Esophagus (tissue), 2 donors: ENCODE results near the gene ZACN. TPM values are rescaled to one million over a fixed set of nuclear protein-coding genes. Genes with fewer than 3 reads are reported as not detected.

ENCODE experiments used
- H3K27ac ChIP-seq, 2 donors: one replicate each; pipeline ENCODE4 v1.5.1; 2013; ENCODE audit warnings: low read depth in 2 of 2, mild to moderate bottlenecking in 2 of 2, inconsistent platforms in 1 of 2, low read length in 1 of 2, moderate library complexity in 1 of 2
- H3K27me3 ChIP-seq, 2 donors: one replicate each; pipeline ENCODE4 v1.6.1; 2013; ENCODE audit warnings: low read length in 2 of 2, control low read depth in 1 of 2, mild to moderate bottlenecking in 1 of 2; ENCODE audit not compliant: insufficient read depth in 2 of 2, control insufficient read depth in 1 of 2
- H3K36me3 ChIP-seq, 2 donors: one replicate each; pipeline ENCODE4 v1.6.1; 2013; ENCODE audit warnings: low read length in 1 of 2; ENCODE audit not compliant: control insufficient read depth in 2 of 2, insufficient read depth in 2 of 2
- H3K4me1 ChIP-seq, 2 donors: one replicate each; pipeline ENCODE4 v1.6.1; 2013; ENCODE audit warnings: low read length in 1 of 2; ENCODE audit not compliant: control insufficient read depth in 2 of 2, insufficient read depth in 2 of 2
- H3K4me3 ChIP-seq, 2 donors: one replicate each; pipeline ENCODE4 v1.5.1; 2013; ENCODE audit warnings: low read length in 2 of 2, mild to moderate bottlenecking in 2 of 2, low read depth in 1 of 2, moderate library complexity in 1 of 2
- H3K9me3 ChIP-seq, 2 donors: one replicate each; pipeline ENCODE4 v1.6.1; 2013; ENCODE audit warnings: mild to moderate bottlenecking in 2 of 2, low read depth in 1 of 2, low read length in 1 of 2, moderate library complexity in 1 of 2; ENCODE audit not compliant: control insufficient read depth in 2 of 2, insufficient read depth in 1 of 2
- WGBS, 2 donors: extraction: QIAGEN DNeasy Blood & Tissue Kit; methylation state at CpG; one replicate each; pipeline ENCODE4 v1.1.7; 2013; 5-methylcytosine and 5-hydroxymethylcytosine counted together
- polyA plus RNA-seq, 2 donors: library from polyadenylated mRNA; stranded (reverse); fragments of 200-250 nt; gene quantifications; one replicate each; pipeline ENCODE4 v1.2.3, GENCODE V29; 2013
- donor health status: healthy with polysubstance abuse.
- donor health status: Bipolar disorder and iron deficiency.

ZACN gene
- polyA plus RNA-seq, 2 donors, result 1.2 to 2.3 TPM

DNA sequence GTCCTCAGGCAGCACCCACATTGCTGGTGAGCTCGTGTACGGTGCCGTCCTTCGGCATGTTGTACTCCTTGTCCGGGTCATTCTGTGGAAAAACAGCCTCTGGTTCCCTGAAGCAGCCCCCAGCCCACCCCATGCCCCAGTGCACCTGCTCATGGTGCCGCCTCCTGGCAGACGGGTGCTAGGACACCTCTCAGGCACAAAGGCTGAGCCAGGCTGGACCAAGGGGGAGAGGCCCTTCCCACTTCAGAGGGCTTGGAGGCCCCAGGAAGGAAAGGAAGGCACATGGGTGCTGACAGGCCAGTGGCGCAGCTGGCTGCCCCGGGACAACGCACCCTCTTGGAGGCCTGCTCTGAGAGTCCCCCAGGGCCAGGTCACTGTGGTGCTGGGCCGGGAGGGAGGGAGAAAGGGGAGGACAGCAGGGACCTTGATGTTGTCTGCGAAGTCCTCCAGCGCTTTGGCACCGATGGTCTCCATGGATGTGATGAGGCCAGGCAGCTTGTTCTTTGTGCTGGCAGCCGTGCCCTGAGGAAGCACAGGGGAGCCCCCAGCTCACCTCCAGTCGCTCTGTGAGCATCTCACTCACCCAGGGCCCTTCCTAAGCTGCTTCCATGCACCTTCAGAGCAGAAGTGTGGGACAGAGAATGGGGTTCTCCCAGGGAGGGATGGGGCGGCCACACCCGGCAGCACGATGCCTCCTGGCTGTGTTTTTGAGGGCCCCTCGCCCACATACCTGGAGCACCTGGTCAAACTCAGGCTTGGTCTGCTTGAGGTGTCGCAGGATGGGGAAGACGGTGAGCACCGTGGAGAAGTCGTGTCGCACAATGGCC, 9.3 kb downstream of the ZACN start:
- H3K9me3 ChIP-seq, result no peaks in the 10 kb centered on the region

DNA sequence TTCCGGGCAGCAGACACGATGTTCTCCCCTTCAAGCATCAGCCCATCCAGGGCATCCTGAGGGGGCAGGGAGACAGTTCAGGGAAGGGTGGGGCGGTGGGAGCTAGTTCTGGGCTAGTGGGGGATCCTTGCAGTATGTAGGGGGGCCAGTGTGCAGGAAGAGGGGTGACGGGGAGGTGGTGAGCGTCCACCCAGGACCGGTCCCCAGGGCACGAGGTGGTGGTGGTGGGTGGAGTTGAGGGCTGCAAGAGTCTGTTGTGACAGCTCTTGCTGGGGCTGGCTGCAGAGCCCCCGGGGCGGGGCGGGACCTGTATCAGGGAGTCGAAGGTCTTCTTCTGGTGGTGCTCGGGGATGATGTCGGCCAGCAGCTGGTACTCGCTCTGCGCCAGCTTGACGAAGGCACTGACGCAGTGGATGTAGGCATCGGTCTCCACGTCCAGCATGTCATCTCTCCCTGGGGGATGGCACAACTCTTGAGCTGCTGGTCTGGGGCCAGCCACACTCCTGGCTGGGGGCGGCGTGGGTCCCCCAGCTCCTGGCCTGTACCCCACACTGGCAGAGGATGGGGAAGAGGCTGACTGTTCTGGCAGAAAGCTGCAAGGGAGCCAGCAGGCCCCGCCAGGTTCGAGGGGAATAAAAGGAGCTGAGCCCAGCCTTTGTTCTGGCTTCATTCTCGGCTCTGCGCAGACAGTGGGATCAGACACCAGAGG, 10.0 kb downstream of the ZACN start:
- Histone ChIP-seq H3K27me3 (no peaks in the 10 kb centered on the region), H3K4me1 (peaks cover 0 to 4% of the 10 kb centered on the region in 2 donors), H3K9me3 (no peaks in the 10 kb centered on the region), H3K4me3 (no peak overlapping the region), H3K36me3 (peaks cover 49 to 85% of the 10 kb centered on the region in 2 donors), H3K27ac (no peak overlapping the region)
- WGBS, 2 donors, result 93 to 96% methylated on average over 25 of the region's 25 CpGs

More for the DNA sequence above, 9.3 kb downstream of the ZACN start:
- WGBS, 2 donors, result 87 to 94% methylated on average over 25 of the region's 25 CpGs
- Histone ChIP-seq H3K36me3 (peaks cover 44 to 85% of the 10 kb centered on the region in 2 donors), H3K4me3 (no peak overlapping the region), H3K27ac (no peak overlapping the region), H3K27me3 (no peaks in the 10 kb centered on the region), H3K4me1 (peaks cover 0 to 4% of the 10 kb centered on the region in 2 donors)

DNA sequence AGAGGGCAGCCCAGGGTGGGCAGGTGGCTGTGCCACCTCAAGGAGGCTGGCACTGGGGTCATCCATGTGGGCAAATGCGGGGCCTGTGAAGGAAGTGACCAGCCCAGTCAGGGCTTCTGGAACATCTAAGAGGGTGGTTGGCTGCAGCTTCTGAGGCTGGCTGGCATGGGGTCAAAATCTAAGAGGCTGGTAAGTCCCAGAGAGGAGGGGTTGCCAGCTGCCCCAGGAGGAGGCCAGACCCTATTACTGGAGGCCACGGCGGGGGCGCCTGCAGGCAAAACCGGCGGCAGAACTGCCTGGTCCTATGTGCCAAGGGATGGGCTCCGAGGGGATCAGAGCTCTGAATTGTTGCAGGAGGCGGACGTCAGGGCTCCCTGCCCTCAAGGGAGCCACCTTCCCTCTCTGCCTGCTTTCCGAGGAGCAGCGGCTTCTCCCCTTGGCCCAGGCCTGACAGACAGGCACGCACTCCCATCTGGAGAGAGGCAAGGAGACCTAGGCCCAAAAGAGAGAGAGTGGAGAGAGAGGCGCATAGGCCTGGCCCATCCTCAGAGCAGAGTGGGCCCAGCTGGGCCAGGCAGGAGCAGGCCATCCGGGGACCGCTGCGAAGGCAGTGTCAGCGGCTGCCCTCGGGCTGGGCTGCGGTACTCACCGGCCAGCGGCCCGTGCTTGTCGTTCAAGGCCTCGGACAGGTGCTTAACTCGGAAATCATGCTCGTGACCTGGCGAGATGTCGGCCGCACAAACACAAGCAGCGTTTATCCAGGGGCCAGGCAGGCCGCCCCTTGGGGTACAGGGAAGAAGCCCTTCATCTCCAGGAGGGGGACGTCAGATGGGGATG, 10.9 kb downstream of the ZACN start:
- no peak overlapping the region for H3K27ac ChIP-seq
- H3K36me3 ChIP-seq, result peaks cover 46 to 81% of the 10 kb centered on the region in 2 donors
- 88 to 91% methylated on average over 32 of the region's 32 CpGs for WGBS, 2 donors
- peaks cover 0 to 4% of the 10 kb centered on the region in 2 donors for H3K4me1 ChIP-seq
- H3K4me3 ChIP-seq, result no peak overlapping the region
- no peaks in the 10 kb centered on the region for H3K9me3 ChIP-seq
- no peaks in the 10 kb centered on the region for H3K27me3 ChIP-seq

DNA sequence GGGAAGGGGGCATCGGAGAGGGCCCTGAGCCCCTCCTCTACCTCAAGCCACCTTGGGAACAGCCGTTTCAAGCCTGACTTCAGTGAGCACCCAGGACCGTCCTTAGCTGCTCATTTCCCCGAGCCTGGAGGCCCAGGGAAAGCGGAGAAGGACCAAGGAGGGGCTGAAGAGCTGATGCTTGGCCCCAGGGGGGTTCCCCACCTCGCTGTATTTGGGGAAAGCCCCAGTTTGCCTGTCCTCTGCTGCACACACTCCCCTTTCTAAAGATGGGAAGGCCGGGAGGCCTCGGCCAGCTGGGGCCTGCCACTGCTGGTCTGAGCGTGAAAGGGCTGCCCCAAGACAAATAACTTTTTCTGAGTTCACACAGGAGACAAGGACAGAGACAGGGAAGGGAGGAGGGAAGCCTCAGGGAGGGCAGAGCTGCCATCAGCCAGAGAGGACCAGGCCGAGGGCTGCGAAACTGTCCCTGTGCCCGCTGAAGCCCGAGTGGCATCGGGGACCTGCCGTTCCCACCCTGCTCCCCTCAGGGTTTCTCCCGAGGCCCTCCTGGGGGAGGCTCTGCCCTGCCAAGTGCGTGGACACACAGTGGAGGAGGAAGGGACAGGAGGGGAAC, 11.6 kb downstream of the ZACN start:
- Histone ChIP-seq H3K4me1 (no peaks in the 10 kb centered on the region), H3K9me3 (no peaks in the 10 kb centered on the region), H3K36me3 (peaks cover 40 to 75% of the 10 kb centered on the region in 2 donors), H3K27ac (no peak overlapping the region), H3K4me3 (no peak overlapping the region), H3K27me3 (no peaks in the 10 kb centered on the region)
- 62 to 63% methylated on average over 17 of the region's 17 CpGs for WGBS, 2 donors

DNA sequence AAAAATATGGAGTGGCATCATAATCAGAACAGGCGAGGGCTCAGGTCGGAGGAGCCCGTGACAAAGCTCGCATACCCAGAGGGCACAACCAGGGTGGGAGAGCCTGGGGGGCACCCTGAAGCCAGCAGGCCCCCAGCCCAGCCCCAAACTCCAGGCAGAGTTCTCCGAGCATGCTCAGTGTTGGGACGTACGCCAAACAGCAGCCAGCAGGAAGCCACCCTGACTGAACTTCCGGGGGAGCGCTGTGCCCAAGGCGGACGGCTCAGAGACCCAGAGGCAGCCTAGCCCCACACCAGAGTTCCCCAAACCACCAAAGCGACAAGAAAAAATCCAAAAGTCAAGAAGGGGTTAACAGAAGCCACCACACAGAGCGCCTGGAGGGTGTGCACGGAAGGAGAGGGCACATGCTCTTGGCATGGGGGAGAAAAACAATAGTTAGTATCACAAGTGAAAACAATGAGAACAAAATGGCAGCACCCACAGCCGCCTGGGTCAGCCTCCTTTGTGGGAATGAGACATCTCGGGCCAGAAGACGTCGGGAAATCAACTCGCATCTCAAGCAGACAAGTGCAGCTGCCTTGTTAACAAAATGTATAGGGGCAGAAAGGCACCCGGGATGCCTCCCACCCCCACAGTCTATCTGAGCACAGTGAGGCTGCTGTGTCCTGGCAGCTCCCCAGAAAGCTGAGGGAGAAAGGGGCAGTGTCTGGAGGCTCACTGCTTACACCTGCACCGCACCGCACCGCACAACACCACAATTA, 12.7 kb downstream of the ZACN start:
- Histone ChIP-seq H3K27ac (no peak overlapping the region), H3K4me3 (no peak overlapping the region), H3K36me3 (peaks cover 32 to 71% of the 10 kb centered on the region in 2 donors), H3K4me1 (no peaks in the 10 kb centered on the region), H3K9me3 (no peaks in the 10 kb centered on the region), H3K27me3 (no peaks in the 10 kb centered on the region)
- WGBS, 2 donors, result 76 to 82% methylated on average over 23 of the region's 23 CpGs

DNA sequence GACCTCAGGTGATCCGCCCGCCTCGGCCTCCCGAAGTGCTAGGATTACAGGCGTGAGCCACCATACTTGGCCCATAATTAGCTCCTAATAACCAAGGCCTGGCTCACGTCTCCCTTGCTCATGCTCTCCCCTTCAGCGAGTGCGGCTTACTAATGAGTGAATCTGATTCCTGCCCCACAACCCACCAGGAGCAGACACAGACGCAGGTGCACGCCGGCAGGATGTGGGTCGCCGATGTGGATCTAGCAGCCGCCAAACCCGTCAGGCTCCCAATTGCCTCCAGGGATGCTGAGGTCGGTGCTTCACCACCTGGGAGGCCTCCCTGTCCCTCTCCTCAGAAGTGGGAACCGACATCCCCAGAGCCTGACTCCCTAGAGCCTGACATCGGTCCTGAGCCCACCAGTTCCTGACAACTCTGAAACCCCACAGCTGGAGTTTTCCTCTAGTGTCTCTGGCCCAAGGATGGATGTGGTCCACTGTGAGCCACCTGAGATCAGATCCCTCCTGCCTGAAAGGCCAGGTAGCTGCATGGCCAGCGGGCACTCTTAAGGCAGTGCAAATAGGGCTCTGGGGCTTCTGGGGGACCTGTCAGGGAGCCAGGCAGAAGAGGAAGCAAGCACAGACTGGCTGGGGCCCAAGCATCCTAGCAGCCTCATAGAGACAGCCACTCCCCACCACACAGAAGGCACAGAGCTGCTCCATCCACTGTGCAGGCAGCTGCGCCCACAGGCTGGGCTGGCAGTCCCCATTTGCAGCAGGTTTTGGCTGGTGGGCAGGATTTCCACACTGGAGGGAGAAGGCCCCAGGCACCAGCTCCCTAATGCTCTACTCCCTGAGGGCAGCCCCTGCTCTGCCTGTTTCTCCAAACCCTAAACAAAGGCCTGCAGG, 13.8 kb downstream of the ZACN start:
- 94 to 95% methylated on average over 20 of the region's 20 CpGs for WGBS, 2 donors
- H3K4me1 ChIP-seq, result no peaks in the 10 kb centered on the region
- no peaks in the 10 kb centered on the region for H3K9me3 ChIP-seq
- H3K36me3 ChIP-seq, result peaks cover 29 to 64% of the 10 kb centered on the region in 2 donors
- no peaks in the 10 kb centered on the region for H3K27me3 ChIP-seq
- H3K27ac ChIP-seq, result no peak overlapping the region
- no peak overlapping the region for H3K4me3 ChIP-seq

DNA sequence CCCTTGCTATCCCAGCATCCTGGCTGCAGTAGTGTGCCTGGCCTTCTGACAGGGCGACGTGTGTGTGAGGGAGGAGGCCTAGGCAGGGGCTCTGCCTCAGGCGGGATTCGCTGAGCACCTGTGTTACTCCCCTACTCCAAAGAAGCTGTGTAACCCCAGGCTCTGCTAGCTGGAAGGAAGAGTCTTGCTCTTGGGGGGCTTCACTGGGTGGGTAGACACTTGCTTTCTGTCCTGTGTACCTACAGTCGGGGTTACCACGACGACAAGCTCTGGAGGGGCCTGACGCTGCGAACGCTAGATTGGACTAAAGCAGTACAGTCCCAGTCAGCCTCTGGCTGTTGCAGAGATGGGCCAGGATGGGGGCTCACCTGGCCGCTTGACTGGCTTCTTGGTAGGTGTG, 15.1 kb downstream of the ZACN start:
- Histone ChIP-seq H3K36me3 (peaks cover 22 to 54% of the 10 kb centered on the region in 2 donors), H3K27me3 (no peaks in the 10 kb centered on the region), H3K27ac (no peak overlapping the region), H3K9me3 (no peaks in the 10 kb centered on the region), H3K4me3 (no peak overlapping the region), H3K4me1 (no peaks in the 10 kb centered on the region)
- 89 to 93% methylated on average over 11 of the region's 11 CpGs for WGBS, 2 donors

DNA sequence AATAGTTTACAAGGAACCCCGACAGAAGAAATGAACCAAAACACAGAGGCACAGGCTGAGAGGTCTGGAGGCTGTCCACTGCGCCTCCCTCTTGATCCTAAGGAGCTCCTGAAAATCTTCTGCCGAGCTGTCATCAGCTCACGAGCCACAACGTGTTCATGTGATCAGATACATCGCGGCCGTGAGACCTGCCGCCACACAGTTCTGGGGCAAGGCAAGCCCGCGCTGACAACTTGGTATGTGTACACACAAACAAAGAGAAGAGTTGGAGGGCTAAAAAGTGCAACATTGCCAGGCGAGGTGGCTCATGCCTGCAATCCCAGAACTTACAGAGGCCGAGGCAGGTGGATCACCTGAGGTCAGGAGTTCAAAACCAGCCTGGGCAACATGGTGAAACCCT, 17.0 kb downstream of the ZACN start:
- no peak overlapping the region for H3K4me3 ChIP-seq
- no peaks in the 10 kb centered on the region for H3K27me3 ChIP-seq
- peaks cover 16 to 43% of the 10 kb centered on the region in 2 donors for H3K36me3 ChIP-seq
- no peak overlapping the region for H3K27ac ChIP-seq
- WGBS, 2 donors, result 87 to 92% methylated on average over 13 of the region's 13 CpGs
- no peaks in the 10 kb centered on the region for H3K4me1 ChIP-seq
- no peaks in the 10 kb centered on the region for H3K9me3 ChIP-seq
